ENCODE results near the gene RASAL2.

Gene RASAL2

DNA sequence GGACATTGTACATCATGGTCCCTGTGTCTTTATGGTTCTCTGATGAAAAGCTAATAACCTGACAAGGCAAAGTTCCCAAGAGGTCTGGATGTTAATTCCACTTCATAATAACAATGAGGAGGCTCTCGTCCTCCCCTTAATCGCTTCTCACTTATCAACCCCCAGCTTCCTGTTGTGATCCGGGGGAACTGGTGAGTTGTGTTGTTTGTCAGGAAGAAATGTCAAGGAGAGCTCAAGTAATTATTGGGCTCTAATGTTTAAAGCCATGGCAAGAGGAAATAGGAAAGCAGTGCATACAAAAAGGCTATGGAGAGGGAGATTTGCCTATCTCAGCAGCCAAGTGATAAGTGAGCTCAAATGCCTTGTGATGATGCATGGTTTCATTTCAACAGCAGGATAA, 42.8 kb upstream of the RASAL2 start:
- TF ChIP-seq, protein P1, sequence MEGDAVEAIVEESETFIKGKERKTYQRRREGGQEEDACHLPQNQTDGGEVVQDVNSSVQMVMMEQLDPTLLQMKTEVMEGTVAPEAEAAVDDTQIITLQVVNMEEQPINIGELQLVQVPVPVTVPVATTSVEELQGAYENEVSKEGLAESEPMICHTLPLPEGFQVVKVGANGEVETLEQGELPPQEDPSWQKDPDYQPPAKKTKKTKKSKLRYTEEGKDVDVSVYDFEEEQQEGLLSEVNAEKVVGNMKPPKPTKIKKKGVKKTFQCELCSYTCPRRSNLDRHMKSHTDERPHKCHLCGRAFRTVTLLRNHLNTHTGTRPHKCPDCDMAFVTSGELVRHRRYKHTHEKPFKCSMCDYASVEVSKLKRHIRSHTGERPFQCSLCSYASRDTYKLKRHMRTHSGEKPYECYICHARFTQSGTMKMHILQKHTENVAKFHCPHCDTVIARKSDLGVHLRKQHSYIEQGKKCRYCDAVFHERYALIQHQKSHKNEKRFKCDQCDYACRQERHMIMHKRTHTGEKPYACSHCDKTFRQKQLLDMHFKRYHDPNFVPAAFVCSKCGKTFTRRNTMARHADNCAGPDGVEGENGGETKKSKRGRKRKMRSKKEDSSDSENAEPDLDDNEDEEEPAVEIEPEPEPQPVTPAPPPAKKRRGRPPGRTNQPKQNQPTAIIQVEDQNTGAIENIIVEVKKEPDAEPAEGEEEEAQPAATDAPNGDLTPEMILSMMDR (IDR thresholded peaks at IDR 0.05): no peak
- no peak for TF ChIP-seq ZFX (IDR thresholded peaks at IDR 0.05; ENCODE audit: borderline replicate concordance)
- no peak overlapping the region for H3K27ac ChIP-seq

- TF ChIP-seq, protein P1 (IDR thresholded peaks at IDR 0.05): no peak
- TF ChIP-seq ZFX (IDR thresholded peaks at IDR 0.05; ENCODE audit: borderline replicate concordance): no peak
- no peak overlapping the region for H3K27ac ChIP-seq
Measured at GRCh38 chr1:178052650-178053461, 41.0 kb upstream of the RASAL2 start.

DNA sequence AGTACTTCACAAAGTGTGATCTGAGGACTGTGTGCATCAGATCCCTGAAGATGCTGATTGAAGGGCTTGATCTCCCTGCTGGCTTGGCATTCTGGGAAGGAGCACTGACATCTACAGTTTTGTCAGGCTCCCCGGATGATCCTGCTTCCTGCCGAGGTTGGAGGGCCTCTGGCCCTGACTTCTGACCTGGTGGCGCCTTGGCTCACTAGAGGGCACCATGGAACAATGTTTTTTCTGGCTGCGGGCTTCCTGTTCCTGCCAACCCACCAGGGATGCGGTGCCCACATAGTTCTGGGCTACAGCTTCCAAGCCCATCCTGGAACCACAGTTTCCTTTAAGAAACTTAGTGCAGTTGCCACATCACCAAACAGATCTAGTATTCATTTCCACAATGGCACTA, 38.8 kb upstream of the RASAL2 start:
- TF ChIP-seq ZFX (IDR thresholded peaks at IDR 0.05; ENCODE audit: borderline replicate concordance): no peak
- TF ChIP-seq, protein P1 (IDR thresholded peaks at IDR 0.05): peak; percentile 79
- no peak overlapping the region for H3K27ac ChIP-seq

DNA sequence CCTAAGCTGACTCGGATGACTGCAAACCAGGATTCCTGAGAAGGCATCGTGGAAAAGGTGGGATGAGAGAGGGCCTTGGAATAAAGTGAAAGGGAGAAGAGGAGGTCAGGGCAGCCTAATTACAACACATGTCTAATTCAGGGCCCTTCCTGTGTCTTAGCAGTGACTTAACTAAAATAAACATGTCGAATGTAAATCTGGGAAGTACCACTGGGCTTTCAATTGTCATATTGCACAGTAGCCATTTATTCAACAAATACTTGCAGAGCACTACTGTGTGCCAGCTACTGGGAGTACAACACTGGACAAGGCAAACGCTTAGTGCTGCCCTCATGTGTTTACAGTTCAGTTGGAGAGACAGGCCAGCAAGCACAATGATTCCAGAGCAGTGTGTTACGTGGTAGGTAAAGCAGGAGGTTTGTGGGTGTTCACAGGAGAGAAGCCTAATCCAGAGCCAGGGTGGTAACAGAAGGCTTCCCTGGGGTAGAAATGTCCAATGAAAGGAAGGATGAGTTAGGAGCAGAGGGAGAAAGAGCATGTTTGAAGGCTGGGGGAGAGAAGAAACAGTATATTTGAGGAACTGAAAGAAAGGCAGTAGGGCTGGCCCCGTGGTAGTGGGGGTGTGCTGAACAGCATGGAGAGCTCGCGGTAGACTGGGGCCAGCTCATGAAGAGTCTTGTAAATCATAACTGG, 38.0 kb upstream of the RASAL2 start:
- H3K27ac ChIP-seq: no peak overlapping the region
- TF ChIP-seq ZFX (IDR thresholded peaks at IDR 0.05; ENCODE audit: borderline replicate concordance): no peak
- TF ChIP-seq, protein P1 (IDR thresholded peaks at IDR 0.05): no peak

DNA sequence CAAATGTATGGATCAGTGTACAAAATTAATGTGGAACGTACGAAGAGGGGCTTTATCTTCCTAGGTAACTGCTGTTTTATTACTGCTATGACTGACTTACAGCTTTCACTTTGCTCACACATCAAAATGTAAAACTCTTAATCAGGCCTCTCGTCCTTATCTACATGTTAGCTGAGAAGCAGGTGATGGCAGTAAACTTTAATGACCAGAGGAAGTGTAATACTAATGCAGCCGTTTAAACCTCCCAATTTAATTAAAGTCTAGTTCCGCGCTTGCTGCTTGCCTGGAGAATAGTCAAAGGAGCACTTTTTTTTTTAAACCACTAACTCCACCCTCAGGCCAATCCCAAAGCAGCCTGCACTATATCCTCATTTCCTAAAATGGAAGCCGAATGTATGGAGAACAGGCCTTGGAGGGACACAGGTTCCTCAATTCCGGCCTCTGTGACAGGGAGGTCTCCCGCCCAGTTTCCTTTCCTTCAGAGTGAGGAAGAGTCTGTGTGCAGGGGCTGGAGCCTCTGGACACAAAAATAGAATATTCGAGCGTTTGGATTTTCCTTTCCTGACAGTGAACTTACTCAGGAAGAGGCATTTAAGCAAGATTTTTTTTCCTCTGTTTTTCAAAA, 36.7 kb upstream of the RASAL2 start:
- TF ChIP-seq, protein P1 (IDR thresholded peaks at IDR 0.05): no peak
- TF ChIP-seq ZFX (IDR thresholded peaks at IDR 0.05; ENCODE audit: borderline replicate concordance): no peak

GRCh38 chr1:178057912-178058534, 35.9 kb upstream of the RASAL2 start:
- no peak for TF ChIP-seq ZFX (IDR thresholded peaks at IDR 0.05; ENCODE audit: borderline replicate concordance)
- TF ChIP-seq, protein P1 (IDR thresholded peaks at IDR 0.05): no peak
- no peak overlapping the region for H3K27ac ChIP-seq

More for the DNA sequence above, 36.7 kb upstream of the RASAL2 start:
- no peak overlapping the region for H3K27ac ChIP-seq

Data from 22Rv1 (cell line).